GM18498 (cell line): ENCODE measurements around the gene B3GNT7.
A peak's percentile ranks its signal among the peaks of the same experiment; 100 is the strongest.
"Not testable (repeated sequence)": the region's sequence is repeated elsewhere in the genome, so short reads cannot be mapped to it uniquely, and the experiment has no call there.

Source experiments
- ATAC-seq: cut with Tn5 transposase; IDR thresholded peaks from one replicate; pipeline ENCODE4 v1.9.1; 2021; ENCODE audit warnings: mild to moderate bottlenecking, moderate library complexity; ENCODE audit not compliant: unreplicated experiment

Gene B3GNT7

DNA sequence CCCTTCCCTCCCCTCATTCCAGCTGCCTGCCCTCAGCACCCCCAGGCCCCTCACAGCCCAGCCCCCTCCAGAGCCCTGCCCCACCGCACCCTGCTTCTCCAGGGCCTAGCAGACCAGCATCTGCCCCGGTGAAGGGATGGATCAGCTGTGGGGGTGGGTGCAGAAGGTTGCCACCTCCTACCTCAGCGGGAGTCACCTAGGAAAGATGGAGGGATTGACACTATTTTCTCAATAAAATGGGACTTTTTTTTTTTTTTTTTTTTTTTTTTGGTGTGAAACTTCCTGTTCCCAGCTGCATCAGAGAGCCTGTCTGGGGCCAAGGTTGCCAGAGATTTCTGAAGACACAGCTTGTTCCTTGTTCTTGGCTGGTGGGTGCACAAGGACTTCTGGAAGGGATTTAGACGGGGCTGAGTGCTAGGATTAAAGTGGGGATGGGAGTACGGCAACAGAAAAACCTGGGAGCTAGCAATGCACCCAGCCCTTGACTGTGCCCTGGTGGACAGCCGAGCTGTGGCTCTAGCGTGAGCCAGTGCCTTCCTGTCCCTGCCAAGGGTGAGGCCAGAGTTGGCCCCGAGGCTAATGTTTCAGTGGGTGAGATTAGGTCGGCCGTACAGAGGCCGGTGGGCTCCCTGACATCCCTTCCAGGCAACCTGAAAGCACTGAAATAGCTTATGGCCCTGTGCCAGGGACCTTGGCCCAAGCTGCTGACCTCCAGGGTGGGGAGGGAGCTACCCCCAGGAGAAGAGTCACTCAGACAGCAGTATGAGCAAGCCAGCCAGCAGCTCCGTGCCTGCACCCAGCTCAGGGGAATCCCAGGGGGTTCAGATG, 4.6 kb downstream of the B3GNT7 start:
- no peak for ATAC-seq

- not testable (repeated sequence) for ATAC-seq
Measured at GRCh38 chr2:231400681-231401080, 5.2 kb downstream of the B3GNT7 start.

- not testable (repeated sequence) for ATAC-seq
Measured at GRCh38 chr2:231401101-231401500, 5.6 kb downstream of the B3GNT7 start.

- not testable (repeated sequence) for ATAC-seq
Measured at GRCh38 chr2:231403421-231404182, 8.1 kb downstream of the B3GNT7 start.

- ATAC-seq: not testable (repeated sequence)
Measured at GRCh38 chr2:231404183-231404578, 8.7 kb downstream of the B3GNT7 start.

DNA sequence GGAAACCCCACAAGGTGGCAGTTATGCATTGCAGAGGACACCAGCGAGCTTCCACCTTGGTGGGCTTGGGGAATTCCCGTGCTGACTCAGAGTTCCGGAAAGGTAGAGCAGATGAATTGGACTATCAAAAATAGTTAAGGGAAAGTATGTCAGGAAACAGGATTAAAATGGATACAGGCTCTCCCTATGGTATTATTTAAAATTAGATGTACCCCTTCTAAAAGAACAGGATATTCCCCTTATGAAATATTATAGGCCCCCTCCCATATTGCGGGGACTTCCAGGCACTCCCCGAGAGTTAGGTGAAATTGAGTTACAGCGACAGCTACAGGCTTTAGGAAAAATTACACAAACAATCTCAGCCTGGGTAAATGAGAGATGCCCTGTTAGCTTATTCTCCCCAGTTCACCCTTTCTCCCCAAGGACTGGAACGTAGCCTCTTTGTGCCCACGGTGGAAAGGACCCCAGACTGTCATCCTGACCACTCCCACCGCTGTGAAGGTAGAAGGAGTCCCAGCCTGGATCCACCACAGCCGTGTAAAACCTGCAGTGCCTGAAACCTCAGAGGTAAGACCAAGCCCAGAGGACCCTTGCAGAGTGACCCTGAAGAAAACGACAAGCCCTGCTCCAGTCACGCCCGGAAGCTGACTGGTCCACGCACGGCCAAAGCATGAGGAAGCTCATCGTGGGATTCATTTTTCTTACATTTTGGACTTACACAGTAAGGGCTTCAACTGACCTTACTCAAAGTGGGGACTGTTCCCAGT, 10.3 kb downstream of the B3GNT7 start:
- not testable (repeated sequence) for ATAC-seq

- ATAC-seq: not testable (repeated sequence)
Measured at GRCh38 chr2:231407686-231408085, 12.2 kb downstream of the B3GNT7 start.

- ATAC-seq: not testable (repeated sequence)
Measured at GRCh38 chr2:231408304-231408703, 12.8 kb downstream of the B3GNT7 start.

GRCh38 chr2:231409776-231410175, 14.3 kb downstream of the B3GNT7 start:
- no peak for ATAC-seq

DNA sequence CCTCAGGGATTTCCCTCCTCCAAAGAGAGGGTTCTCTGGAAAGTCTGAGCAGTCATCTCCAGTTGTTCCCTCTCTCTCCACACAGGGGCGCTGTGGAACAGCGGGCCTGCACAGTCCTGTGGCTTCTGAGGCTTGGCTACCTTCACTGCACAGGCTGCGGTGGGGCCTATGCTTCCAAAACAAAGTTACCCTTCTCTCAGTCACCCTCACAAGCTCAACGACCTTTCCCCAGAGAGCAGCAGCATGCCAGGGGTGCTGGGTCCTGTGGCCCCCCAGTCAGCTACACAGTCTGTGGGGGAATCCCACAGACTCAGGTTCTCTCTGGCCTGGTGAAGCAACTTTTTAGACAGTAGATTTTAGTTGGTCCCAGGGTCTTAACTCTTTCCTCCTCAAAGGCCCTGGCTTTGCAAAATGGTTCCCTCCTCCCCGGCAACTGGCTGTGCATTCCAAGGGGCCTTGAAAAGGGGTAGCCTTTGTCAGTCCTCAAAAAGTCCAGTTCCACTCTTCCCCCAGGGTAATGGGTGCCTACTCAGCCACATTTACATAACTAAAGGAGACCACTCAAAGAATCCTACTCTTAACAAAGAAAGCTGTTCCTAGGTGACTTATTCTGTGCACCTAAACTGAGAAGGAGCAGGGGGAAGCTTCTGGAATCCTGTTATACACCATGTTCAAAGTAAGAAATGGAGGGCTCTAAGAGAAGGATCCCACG, 14.9 kb downstream of the B3GNT7 start:
- ATAC-seq: no peak

GRCh38 chr2:231411237-231411636, 15.7 kb downstream of the B3GNT7 start:
- ATAC-seq: no peak

DNA sequence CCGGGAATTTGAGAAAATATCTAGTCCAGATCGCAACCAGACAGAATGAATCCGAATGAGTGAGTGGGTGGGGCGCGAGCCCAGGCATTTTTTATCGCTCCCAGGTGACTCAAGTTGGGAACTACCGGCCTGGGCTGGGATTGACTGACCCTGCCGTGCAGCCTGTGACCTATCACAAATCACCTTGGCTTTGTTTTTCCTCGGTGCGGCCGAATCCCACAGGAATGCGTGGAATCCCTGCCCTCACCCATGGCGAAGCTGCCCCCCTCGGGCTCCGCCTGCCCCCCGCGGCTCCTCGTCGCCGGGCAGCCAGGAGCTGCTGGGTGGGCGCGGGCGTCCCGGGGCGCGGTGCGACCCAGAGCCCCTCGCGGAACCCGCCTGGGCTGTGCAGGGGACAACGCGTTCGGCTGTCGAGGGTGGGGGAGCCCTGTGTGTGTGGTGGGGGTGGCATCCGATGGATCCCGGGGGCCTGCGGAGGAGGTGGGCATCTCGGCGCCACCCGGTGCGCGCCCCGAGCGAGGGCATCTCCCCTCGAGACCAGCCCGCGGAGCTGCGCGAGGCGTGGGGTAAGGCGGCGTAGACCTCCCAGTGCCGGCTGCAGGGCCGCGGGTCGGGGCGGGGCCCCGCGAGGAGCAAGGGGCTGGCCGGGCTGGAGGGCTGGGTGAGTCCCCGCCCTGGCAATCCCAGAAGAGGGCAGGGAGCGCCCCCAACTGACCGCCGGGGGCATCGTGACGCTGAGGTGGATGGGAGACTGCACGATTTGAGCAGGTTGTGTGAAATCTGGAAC, 16.5 kb downstream of the B3GNT7 start:
- ATAC-seq: peak; percentile 95

DNA sequence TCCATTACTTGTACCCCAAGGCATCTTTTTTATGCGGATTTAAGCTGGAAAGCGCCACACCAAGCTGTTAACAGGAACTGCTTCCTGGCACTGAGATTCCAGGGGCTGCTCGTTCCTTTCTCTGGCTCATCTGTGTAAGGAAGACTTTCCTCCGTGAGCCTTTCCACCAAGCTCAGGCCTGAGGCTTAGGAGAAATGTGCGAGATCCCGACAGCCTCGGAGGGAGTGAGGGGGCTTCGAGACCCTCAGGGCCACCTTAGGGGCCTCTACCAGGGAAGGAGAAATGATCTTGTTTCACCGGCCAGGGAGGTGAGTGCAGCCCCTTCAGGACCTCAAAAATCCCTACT, 17.1 kb downstream of the B3GNT7 start:
- ATAC-seq: no peak

- ATAC-seq: no peak
Measured at GRCh38 chr2:231413456-231413855, 17.9 kb downstream of the B3GNT7 start.

- ATAC-seq: no peak
Measured at GRCh38 chr2:231413921-231414476, 18.5 kb downstream of the B3GNT7 start.

DNA sequence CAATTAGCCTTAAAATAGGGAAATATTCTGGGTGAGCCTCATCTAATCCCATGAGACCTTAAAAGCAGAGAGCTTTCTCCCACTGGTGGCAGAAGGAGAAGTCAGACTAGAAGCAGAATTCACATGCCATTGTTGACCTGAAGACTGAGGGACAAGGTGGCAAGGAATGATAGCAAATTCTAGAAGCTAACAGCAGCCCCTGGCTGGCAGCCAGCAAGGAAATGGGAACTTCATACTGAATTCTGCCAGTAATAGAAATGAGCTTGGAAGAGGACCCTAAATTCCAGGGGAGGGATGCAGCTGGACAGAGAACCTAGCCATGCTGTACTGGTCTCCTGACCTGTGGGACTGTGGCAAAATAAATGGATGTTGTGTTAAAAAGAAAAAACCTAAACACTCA, 19.5 kb downstream of the B3GNT7 start:
- no peak for ATAC-seq

DNA sequence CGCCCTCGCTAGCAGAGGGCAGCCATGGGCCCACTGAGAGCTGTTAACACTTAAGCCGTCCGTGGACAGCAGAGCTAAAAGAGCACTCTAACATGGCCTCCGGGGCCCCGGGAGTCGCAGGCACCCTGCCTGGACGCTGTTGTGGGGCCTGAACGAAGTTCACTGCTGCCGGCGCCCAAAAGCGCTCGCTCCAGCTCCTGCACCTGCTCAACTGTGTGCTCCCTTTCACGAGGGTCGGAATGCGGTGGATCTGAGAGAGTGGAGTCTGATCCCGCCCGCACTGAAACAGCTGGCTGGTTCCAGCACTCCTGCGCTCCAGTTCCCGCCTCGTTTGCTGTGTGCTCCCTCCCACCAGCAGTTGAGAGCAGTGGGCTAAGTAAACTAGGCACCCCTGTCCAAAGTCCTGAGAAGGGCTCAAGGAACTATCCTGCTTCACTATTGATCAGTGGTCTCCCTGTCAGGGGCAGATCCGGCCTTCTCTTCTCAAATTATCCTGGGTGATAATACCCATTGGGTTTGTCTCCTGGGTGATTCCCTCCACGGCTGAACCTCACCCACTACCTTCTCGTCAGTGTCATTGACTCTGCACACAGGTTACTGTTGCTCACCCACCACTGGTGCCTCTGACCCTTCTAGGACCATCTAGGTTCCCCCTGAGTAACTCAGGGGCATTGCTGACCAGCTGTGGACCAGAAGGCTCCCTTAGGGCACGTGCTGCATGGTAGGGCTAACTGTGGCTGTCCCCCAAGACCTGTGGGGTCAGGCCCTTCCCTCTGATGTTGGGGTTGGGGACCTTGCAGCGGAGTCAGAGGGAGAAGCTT, 23.5 kb downstream of the B3GNT7 start:
- no peak for ATAC-seq

DNA sequence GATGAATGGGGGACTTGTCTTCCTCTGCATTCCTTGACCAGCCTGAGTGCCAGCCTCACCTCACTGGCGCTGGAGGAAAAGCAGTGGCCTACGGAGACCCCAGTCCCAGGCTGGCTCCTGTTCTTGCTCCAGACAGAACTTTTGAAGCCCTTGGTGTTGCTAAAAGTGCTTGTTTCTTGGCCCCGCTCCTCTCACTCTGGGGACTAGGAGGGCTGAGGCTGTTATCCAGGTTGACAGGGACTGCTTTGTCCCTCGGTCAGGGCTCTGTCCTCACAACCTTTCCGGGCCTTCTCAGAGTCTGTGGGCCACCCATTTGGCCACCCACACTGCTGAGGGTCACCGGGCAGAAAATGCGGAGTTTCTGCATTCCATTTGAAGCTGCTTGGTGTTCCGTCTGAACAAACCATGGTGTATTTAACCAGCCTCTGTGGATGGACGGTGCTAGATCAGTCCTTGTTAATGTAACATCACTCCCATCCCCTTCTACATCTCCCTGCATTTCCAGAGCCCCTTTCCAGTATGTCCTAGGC, 25.6 kb downstream of the B3GNT7 start:
- no peak for ATAC-seq

- no peak for ATAC-seq
Measured at GRCh38 chr2:231422056-231422455, 26.5 kb downstream of the B3GNT7 start.
